Superior temporal gyrus (tissue), 1 donor: ENCODE measurements around the gene MEST.
"Not testable (repeated sequence)": the region's sequence is repeated elsewhere in the genome, so short reads cannot be mapped to it uniquely, and the experiment has no call there.

Source experiments
- DNase-seq: peaks from one replicate; pipeline ENCODE4 v3.0.0-alpha.2; 2016; ENCODE audit errors: extremely low spot score

Gene MEST

DNA sequence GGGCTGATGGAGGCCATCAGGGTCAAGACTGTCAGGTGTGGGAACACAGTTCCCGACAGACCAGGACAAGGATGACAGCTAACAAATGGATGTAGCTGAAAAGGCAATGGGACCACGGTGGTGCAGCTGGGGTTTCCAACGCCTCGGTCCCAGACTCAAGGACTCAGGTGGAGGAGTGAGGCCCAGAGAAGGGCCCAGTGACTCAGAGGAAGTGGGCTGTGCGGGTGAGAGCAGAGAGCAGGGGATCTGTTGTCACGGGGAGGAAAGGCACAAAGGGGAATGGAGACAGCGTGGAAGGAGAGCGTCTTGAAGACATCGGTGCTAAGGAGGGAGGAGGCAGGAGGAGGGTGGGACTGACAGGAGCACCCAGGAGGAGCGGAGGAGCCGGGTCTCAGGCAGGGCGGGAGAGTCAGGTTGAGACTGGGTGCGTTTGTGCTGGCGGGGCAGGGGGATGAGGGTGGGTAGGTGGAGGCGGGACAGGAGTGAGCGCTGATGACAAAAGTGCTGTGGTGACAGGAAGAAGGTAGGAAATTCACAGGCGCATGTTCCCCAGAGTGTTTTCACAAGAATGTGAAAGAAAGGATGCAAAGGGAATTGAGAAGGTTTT is 31.7 kb downstream of the MEST start:
- DNase-seq: not testable (repeated sequence)

DNA sequence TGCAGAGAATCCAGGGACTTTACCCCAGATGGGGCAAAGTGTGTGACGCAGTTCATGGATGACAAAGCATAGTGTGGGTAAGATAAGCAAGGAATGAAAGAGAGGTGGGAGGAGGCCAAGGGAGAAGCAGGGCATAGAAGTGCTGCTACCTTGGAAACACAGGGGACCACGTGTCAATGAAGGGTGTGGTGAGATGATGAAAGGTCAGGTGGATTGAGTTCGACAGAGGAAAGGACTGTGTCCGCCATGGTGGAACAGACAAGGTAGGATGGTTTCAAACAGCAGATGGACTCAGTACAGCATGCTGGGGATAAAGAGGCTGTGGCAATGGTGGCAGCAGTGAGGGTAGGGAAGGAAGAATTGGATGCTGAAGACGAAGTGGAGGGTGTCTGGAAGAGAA is 32.7 kb downstream of the MEST start:
- DNase-seq: no peak

DNA sequence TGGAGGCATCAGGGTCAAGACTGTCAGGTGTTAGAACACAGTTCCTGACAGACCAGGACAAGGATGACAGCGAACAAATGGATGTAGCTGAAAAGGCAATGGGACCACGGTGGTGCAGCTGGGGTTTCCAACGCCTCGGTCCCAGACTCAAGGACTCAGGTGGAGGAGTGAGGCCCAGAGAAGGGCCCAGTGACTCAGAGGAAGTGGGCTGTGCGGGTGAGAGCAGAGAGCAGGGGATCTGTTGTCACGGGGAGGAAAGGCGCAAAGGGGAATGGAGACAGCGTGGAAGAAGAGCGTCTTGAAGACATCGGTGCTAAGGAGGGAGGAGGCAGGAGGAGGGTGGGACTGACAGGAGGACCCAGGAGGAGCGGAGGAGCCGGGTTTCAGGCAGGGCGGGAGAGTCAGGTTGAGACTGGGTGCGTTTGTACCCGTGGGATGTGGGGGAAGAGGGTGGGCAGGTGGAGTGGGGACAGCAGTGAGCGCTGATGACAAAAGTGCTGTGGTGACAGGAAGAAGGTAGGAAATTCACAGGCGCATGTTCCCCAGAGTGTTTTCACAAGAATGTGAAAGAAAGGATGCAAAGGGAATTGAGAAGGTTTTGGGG is 36.0 kb downstream of the MEST start:
- DNase-seq: not testable (repeated sequence)

DNA sequence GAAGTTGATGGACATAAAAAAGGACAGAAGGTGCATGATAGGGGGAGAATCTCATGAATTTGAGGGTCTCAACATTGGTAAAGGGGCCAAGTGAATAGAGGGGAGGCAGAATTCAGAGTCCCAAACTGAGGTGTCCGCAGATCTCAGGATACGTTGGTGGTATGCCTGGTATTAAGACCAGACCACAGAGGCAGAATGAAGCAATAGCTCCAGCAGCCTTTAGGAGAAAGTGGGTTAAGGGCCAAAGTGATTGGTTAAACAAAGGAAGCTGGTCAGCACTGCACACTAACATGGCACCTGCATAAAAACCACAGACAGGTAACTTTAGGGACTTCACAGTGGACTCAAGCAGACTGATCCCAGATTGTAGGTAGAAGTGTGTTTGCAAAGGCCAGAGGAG is 37.5 kb downstream of the MEST start:
- no peak for DNase-seq

DNA sequence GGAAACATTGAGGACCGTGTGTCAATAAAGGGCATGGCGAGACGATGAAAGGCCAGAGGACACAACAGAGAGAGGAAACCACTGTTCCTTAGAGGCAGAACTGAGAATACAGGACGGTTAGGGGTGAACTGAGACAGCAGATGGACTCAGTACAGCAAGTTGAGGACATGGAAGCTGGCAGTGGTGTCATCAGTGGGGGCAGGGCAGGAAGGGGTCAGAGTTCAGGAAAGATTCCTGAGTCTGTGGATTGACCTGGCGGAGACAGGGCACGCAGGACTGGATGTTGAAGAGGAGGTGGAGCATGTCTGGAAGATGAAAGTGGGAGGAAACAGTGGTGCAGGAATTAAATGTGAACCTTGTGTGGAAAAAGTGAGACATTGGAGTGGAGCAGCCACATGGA is 46.0 kb downstream of the MEST start:
- DNase-seq: not testable (repeated sequence)

DNA sequence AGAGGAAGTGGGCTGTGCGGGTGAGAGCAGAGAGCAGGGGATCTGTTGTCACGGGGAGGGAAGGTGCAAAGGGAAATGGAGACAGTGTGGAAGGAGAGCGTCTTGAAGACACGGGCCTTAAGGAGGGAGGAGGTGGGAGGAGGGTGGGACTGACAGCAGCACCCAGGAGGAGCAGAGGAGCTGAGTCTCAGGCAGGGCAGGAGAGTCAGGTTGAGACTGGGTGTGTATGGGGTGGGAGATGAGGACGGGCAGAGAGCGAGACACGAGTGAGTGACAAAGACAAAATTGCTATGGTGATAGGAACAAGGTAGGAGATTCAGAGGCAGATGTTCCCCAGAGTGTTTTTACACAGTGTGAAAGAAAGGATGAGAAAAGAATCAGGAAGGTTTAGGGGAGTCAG is 49.4 kb downstream of the MEST start:
- DNase-seq: not testable (repeated sequence)

DNA sequence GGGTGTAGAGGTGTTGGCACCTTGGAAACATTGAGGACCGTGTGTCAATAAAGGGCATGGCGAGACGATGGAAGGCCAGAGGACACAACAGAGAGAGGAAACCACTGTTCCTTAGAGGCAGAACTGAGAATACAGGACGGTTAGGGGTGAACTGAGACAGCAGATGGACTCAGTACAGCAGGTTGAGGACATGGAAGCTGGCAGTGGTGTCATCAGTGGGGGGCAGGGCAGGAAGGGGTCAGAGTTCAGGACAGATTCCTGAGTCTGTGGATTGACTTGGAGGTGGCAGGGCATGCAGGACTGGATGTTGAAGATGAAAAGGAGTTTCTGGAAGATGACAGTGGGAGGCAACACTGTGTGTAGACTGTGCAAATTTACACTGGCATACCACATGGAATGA is 50.4 kb downstream of the MEST start:
- not testable (repeated sequence) for DNase-seq

DNA sequence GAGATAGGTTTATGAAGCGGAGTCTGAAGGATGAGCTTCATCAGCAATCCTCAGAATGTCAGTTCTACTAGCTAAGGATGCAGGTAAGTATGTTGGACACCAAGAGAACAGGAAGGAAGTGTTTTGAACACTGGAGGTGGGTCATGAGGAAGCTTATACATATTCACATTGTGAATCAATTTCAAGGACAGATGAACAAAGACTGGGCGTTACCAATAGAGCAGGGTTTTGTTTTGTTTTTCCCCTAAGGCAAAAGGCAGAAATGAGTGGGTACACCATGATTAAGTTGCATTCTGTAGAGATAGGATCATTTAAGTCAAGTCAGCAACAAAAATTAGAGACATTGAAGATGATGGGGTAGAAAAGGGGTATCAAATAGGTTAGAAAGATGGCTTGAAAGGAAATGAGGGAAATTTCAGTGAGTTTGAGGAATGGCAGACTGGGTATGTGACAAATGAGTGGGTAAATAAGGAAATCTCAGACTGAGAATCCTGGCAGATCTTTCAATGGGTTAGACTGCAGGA is 51.7 kb downstream of the MEST start:
- no peak for DNase-seq

DNA sequence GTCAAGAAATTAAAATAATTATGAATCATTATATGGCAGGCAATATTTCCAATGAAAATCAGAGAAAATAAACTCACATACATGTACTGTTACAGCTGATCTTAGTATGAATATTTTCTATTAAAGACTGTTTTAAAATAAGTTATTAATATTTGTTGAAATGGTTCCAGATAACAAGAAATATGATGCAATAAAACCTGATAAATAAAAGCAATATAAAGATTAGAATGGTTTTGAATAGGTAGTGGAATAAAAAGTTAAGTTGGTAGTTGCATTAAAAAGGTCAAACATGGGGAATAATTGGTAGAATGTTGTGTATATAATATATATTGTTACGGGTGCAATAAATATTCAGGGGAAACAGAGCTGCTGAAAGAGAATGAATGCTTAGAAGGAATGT is 52.5 kb downstream of the MEST start:
- DNase-seq: no peak

DNA sequence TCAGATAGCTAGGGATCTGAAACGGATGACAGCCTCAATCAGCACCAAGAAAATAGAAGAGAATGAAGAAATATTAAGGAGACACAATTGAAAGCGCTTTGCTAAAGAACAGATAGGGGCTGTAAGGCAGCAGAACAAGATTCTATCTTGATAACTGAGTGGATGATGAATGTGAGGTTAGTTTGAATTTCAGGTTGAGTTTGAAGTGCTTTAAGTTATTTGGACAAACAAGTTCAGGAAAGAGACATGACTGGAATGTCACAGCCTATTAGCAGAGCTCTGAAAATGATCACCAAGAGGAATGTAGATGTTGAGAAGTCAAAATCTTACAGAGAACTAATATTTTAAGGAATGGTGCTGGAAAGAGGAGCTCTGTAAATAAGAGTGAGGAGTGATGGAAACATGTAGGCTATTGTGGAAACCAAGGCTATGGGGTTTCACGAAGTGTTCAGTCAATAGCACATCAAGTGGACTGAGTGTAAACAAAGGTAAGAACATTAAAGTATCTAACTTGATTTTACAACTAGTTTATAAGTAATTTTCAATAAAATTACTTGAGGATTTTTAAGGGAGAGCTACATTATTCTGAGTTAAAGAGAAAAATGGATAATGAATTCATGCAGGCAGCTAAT is 61.6 kb downstream of the MEST start:
- no peak for DNase-seq

DNA sequence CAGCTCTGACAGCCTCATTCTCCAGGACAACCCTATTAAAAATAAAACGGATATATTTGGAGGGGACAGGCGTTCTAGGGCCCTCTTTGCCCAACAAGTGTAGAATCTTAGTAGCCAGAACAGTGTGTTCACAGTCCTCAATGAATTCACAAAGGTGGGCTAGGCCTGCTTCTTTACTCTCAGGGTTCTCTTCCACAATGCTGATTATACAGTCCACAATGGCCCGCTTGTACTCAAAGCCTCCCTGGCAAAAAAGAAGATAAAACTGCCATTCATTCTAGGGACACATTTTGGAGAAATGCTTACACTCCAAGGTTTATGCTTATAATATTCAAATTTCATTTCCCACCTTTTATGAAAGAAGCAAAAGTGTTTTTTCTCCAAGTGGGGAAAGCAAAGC is 62.6 kb downstream of the MEST start:
- no peak for DNase-seq
